Fibroblast of lung (primary cell): ENCODE results near the gene PRKCH.

Source experiments
- CTCF ChIP-seq, 2 donors: IDR thresholded peaks in 1 of 2; conservative IDR thresholded peaks in 1 of 2; 1 replicate in 1 of 2; 2 replicates in 1 of 2; pipeline ENCODE4 v1.5.1; 2011 to 2012; ENCODE audit warnings: low read length in 2 of 2, control low read depth in 1 of 2, inconsistent platforms in 1 of 2, low read depth in 1 of 2, mild to moderate bottlenecking in 1 of 2
- EZH2 ChIP-seq: IDR thresholded peaks from 2 replicates; pipeline ENCODE4 v1.5.1; 2012; ENCODE audit warnings: low read length, control low read depth, mild to moderate bottlenecking; ENCODE audit errors: missing control alignments

DNA sequence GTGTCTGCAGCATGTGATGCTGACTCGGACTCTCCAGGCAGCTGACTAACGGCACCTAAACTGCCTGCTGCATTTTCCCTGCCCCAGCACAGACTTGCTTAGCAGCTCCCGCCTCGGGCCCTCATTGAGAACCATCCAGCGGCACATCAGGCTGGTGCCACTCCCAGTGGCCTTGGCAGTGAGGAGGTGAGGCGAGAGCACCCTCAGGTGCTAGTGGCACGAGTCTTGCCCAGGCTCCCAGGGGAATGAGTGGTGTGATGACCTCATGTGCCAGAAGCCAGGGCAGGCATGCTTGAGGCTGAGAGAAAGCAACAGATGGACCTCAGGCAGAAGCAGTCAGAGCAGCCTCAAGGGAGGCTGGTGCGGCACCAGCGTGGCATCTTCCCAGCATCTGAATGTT is 60.2 kb downstream of the PRKCH start:
- TF ChIP-seq CTCF (conservative IDR thresholded peaks at IDR 0.05 in 1 of 2, IDR thresholded peaks at IDR 0.05 in 1 of 2; ENCODE audit: low read depth in 1 of 2, low read length in 2 of 2) (no peak), EZH2 (no peak)
